Dermis lymphatic vessel endothelial cell (primary cell): ENCODE measurements around the gene ZNF248. TPM values are rescaled to one million over a fixed set of nuclear protein-coding genes. Genes with fewer than 3 reads are reported as not detected.

ENCODE experiments used
- total RNA-seq: library from RNA; depleted of rRNA; stranded (reverse); fragments of >200 nt; gene quantifications from 2 replicates; pipeline ENCODE4 v1.2.1, GENCODE V29; 2014

The ZNF248 gene
- 4.2 and 7.4 TPM in 2 replicates for total RNA-seq

DNA sequence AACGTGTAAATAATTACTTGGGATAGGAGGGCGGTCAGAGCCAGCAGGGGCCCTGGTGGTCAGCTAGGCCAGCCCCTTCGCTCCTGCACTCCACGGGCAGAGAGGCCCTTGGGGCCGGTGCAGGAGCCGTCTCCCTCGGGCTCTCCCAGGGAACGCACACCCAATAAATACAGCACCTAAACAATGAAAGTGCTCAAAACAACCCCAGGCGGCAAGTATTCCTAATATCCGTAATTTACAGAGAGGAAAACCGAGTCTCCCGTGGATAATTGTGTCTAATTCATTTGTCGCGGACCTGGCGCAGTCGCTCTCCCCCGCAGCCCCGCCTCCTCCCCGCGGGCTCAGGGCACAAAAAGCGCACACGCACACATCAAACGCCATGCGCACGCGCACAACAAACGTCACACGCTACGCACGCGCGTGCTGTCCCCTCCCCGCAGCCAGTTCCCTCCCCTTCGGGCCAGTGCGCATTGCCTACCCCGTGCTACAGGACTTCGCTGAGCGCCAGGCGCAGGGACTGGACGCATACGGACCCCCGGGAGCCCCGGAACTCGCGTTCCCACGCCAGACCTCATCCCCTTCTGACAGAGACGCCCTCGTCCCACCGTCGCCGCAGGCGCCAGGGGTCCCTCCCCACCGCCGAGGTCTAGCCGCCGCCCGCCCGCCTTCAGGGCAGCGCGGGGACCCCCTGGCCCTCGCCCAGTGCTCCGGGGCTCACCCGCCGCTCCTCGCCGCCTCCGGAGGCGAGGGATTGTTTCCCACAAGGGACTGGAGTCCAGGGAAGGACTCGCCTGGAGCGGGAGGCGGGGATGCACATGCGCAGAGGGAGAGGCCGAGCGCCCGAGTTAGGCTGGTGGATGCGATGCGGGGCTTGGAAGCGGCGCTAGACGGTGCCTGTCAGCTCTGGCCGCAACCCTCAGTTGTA lies at the start of gene ZNF248:
ZNF248 (minus strand) TSS at position 324 of the 925 bp plus-strand sequence. CDS start 1,300 bp downstream, outside the sequence.

Other genes starting within 250 kb of the ZNF248 start
- gene ZNF25, start 119.0 kb upstream of the ZNF248 start, total RNA-seq: 6.6 and 7.6 TPM in 2 replicates
- 23.8 and 30.5 TPM in 2 replicates for gene ZNF33A, start 153.1 kb upstream of the ZNF248 start, total RNA-seq
- 5.6 and 8.3 TPM in 2 replicates for gene ZNF37A, start 236.7 kb upstream of the ZNF248 start, total RNA-seq